ENCODE data around the gene COPS7A. TPM values are rescaled to one million over a fixed set of nuclear protein-coding genes. Genes with fewer than 3 reads are reported as not detected.

COPS7A gene
- total and polyA plus RNA-seq, 2 donors, result 35.6 to 88.2 TPM

DNA sequence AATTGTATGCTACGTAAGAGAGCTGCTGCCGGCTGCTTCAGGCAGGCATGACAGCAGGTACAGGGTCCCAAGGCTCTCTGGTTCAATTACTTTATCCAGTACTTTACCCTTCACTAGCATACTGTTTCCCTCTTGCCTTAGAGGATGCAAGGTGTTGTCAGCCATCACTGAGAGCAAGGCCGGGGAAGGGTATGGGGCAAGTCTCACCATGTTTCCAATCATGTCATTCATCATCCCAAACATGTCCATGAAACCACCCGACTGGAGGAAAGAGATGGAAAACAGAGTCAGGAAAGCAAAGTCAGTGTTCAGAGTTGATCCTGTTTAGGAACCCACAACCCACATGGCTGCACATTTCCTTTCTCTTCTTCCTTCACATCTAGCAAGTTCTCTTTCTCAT, 26.7 kb downstream of the COPS7A start:
- 87% methylated on average over 4 of the region's 4 CpGs for WGBS
- Histone ChIP-seq H3K36me3 (ENCODE audit: insufficient read depth) (peaks cover 3% of the 10 kb centered on the region), H3K27ac (ENCODE audit: low read depth) (no peak overlapping the region), H3K4me3 (ENCODE audit: low read depth, low read length) (no peak overlapping the region), H3K4me1 (ENCODE audit: insufficient read depth) (no peaks in the 10 kb centered on the region)
- no peak for DNase-seq (ENCODE audit: extremely low spot score)

DNA sequence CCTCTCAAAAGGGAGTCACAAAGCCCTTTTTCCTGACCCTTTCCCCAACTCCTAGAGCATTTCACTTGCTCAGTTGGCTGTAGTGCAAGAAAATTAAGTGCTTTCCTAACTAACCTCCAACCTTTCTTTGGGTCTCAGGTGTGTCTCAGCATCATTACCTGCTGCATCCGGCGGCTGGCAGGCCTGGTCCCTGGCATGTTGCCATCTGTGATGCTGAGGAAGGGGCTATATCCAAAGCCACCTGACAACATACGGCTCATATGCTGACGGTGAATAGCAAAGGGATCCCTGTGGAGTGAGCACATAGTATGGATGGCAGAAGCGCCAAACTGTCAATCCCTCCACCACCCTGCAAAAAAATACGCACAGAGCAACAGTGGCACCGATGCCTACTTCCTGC, 27.9 kb downstream of the COPS7A start:
- Histone ChIP-seq H3K27ac (ENCODE audit: low read depth) (no peak overlapping the region), H3K4me1 (ENCODE audit: insufficient read depth) (no peaks in the 10 kb centered on the region), H3K36me3 (ENCODE audit: insufficient read depth) (peaks cover 3% of the 10 kb centered on the region), H3K4me3 (ENCODE audit: low read depth, low read length) (no peak overlapping the region)
- WGBS, result 76% methylated on average over 7 of the region's 7 CpGs
- no peak for DNase-seq (ENCODE audit: extremely low spot score)

DNA sequence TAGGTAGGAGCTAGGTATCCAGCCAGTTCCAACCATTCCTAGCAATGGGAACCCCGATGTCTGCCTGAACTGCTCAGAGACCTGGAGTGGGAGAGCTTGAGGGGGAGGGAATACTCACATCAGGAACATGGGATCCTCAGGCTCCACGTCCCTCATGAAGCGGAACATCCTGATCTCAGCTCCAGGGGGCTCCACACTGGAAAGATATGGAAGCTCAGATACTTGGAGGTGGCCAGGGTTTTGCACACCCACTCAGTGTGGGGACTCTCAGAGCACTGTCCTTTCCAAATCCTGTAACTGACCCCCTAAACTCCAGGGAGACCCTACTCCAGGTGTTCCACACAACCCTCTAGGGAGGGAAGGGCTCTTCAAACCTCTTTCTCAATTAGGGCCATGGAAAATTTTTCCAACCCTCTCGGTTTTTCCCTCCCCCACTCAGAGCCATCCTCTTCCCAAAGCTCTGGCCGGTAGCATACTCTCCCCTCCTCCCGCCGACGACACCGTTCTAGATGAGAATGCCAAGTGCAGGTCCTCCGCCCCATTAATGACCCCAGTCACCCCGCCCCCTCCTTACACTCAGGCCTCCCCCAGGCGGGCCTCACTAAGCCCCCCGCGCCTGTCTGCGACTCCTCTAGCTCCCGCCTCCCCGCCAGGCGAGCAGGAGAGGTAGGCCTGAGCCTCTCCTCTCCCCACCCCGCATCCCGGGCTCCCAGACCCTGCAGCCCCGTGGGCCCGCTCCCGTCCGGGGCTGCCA, 28.5 kb downstream of the COPS7A start:
- Histone ChIP-seq H3K27ac (ENCODE audit: low read depth) (peak overlapping the region; percentile 89), H3K4me1 (ENCODE audit: insufficient read depth) (no peaks in the 10 kb centered on the region), H3K4me3 (ENCODE audit: low read depth, low read length) (peak overlapping the region; percentile 73), H3K36me3 (ENCODE audit: insufficient read depth) (peaks cover 3% of the 10 kb centered on the region)
- no peak for DNase-seq (ENCODE audit: extremely low spot score)
- WGBS, result 4% methylated on average over 24 of the region's 24 CpGs

DNA sequence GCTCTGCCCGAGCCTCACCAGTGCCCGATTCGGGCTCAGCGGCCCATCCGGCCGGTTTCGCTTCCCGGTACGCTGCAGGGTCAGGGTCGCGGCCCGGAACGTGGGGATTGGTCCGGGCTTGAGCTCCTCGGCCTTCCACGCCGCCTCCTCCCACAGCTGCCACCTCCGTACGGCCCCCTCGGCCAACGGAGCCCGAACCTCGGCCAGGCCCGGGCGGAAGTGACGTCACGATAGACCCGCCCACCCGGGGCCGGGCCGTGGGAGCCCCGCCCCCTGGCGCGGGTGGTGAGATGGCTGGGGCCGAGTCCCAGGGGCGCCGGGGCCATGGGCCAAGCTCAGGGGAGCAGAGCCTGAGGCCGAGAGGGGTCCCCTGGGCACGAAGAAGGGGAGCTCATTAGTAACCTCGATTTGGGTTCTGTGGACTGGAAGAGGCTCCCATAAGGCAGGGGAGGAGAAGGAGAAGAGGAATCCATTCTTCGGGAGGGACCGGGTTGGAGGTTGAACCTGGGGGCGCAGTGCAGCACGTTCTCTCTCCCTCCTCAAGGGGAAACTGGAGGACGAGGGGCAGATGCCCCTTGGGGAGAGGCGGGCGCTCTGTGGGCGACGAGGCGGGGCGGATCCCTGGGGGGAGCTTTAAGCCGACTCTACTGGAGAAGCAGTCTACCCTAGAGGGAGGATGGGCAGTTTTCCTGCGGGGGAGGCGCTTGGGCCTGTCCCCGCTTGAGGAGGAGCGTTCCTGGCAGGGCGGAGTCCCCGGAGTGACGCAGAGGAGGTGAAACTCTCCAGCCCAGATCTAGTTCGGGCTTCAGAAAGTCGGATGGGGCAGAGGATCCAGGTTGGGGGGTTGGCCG, 29.3 kb downstream of the COPS7A start, which contains the start of gene MLF2:
TSS of gene MLF2 (minus strand) at position 221 of the 851 bp plus-strand sequence. CDS start 807 bp downstream, outside the sequence.
- peak; percentile 98 for DNase-seq (ENCODE audit: extremely low spot score)
- H3K4me3 ChIP-seq (ENCODE audit: low read depth, low read length), result peak within 1 kb of the TSS; percentile 73
- under 1% methylated on average over 62 of the region's 62 CpGs for WGBS
- H3K36me3 ChIP-seq (ENCODE audit: insufficient read depth), result peaks cover 3% of the 10 kb centered on the region
- H3K27ac ChIP-seq (ENCODE audit: low read depth), result peak within 1 kb of the TSS; percentile 98
- no peaks in the 10 kb centered on the region for H3K4me1 ChIP-seq (ENCODE audit: insufficient read depth)

DNA sequence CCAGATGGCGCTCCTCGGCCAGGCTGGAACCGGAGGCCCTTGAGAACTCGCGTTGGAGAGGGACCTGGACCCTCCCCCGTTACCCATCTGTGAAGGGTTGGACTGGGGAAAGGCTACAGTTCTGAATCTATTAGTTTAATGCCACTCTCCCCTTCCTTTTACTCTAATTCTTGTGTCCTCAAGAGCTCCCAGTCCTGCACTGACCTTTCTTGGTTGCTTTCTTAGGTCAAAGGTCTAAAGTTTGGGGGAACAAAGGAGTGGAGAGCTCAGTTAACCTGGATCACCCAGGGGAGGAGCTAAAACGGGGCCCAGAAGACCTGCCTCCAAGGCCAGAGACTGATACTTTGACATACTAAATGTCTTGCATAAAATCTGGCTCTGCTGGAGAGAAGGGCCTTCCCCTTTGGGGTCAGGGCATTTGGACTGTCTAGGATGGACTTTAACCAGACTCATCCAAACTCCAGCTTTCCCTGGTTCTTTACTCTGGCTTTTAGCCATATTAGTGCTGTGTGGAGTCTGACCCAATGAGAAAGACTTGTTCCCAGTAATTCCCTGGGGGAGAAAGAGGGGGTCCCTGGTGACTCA, 30.0 kb downstream of the COPS7A start:
- Histone ChIP-seq H3K36me3 (ENCODE audit: insufficient read depth) (peaks cover 3% of the 10 kb centered on the region), H3K4me3 (ENCODE audit: low read depth, low read length) (no peak overlapping the region), H3K27ac (ENCODE audit: low read depth) (no peak overlapping the region), H3K4me1 (ENCODE audit: insufficient read depth) (no peaks in the 10 kb centered on the region)
- under 1% methylated on average over 7 of the region's 7 CpGs for WGBS
- no peak for DNase-seq (ENCODE audit: extremely low spot score)

DNA sequence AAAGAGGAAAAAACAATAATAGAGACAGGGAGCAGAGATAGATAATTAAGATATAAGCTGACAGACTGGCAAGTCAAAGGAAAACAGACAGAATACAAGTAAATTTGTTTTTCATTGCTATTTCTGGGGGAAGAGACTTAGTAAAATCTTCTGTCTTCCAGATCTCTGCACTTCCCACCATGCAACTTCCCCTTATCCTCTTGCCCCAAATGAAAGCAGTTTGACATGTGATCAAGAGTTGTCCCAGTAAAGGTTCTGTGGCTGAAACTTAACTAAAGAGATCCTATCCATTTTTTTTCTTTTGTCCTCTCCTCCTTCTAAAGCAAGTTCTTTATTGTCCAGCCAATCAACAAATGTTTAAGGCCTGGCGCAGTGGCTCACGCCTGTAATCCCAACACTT, 30.6 kb downstream of the COPS7A start:
- Histone ChIP-seq H3K4me1 (ENCODE audit: insufficient read depth) (no peaks in the 10 kb centered on the region), H3K4me3 (ENCODE audit: low read depth, low read length) (no peak overlapping the region), H3K36me3 (ENCODE audit: insufficient read depth) (peaks cover 3% of the 10 kb centered on the region), H3K27ac (ENCODE audit: low read depth) (no peak overlapping the region)
- no peak for DNase-seq (ENCODE audit: extremely low spot score)
- 95% methylated on average over 2 of the region's 2 CpGs for WGBS

DNA sequence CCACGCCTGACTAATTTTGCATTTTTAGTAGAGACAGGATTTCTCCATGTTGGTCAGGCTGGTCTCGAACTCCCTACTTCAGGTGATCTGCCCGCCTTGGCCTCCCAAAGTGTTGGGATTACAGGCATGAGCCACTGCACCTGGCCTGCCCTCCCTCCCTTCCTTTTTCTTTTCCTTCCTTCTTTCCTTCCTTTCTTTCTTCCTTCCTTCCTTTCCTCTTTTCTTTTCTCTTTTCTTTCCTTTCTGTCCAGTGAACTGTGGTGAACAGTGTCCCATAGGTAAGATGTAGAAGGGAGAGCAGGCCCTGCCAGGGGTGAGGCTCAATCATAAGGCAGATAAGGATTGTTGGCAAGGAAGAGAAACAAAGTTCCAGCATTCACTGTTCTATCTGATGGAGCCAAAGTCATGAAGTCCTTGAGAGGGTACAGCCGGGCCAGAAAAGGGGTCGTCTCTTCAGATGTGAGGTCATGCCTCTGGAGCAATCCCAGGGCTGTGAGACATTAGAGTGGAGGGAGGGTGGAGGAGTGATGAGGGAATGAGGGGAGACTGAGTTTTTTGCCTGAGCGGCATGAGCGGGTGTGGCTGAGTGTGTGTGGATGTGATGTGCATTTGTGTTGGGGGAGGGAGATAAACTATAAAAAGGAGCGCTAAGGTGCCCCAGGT, 33.3 kb downstream of the COPS7A start:
- no peaks in the 10 kb centered on the region for H3K36me3 ChIP-seq (ENCODE audit: insufficient read depth)
- no peak overlapping the region for H3K4me3 ChIP-seq (ENCODE audit: low read depth, low read length)
- DNase-seq (ENCODE audit: extremely low spot score), result no peak
- WGBS, result 75% methylated on average over 8 of the region's 8 CpGs
- no peaks in the 10 kb centered on the region for H3K4me1 ChIP-seq (ENCODE audit: insufficient read depth)
- H3K27ac ChIP-seq (ENCODE audit: low read depth), result no peak overlapping the region

DNA sequence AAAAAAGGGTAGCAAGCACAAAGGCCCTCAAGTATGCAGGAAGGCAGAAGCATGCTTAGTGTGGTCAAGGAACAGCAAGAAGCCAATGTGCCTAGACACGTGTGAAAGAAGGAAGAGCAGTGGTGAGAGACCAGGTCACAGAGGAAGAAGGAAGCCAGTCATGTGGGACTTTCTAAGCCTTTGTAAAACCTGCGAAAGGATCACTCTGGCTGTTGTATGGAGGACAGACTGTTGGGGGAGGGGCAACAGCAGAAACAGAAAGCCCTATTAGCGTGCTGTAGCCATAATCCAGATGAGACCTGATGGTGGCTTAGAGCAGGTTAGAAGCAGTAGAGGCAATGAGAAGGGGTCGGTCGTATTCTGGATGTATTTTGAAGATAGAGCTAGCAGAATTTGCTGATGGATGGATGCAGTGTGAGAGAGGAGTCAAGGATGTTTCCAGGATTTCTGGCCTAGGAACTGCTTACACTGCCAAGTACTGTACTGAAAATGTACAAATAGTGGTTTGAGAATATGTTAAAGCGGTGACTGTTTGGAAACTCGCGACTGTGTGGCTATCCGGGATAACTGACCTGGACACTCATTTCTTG, 34.8 kb downstream of the COPS7A start:
- 84% methylated on average over 9 of the region's 9 CpGs for WGBS
- Histone ChIP-seq H3K27ac (ENCODE audit: low read depth) (no peak overlapping the region), H3K4me3 (ENCODE audit: low read depth, low read length) (no peak overlapping the region), H3K36me3 (ENCODE audit: insufficient read depth) (no peaks in the 10 kb centered on the region), H3K4me1 (ENCODE audit: insufficient read depth) (no peaks in the 10 kb centered on the region)
- DNase-seq (ENCODE audit: extremely low spot score), result no peak

DNA sequence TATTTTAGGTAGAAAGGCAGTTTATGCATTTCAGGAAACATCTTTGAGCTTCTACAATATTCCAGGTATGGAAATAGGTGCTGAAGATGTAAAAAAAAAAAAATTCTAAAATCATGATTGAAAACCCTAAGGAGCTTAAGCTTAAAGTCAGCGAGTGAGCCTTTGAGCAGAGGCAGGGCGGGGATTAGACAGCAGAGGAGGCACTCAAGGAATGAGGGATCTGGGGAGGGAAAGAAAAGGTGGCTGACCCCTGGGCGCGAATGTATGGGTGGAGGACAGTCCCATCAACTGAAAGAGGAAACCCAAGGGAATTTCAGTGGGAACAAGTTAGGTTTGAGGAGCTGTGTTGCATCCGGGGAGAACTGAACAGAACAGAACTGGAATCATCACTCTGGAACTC, 35.9 kb downstream of the COPS7A start:
- 85% methylated on average over 5 of the region's 5 CpGs for WGBS
- H3K4me1 ChIP-seq (ENCODE audit: insufficient read depth), result no peaks in the 10 kb centered on the region
- DNase-seq (ENCODE audit: extremely low spot score), result no peak
- no peak overlapping the region for H3K4me3 ChIP-seq (ENCODE audit: low read depth, low read length)
- no peak overlapping the region for H3K27ac ChIP-seq (ENCODE audit: low read depth)
- no peaks in the 10 kb centered on the region for H3K36me3 ChIP-seq (ENCODE audit: insufficient read depth)

DNA sequence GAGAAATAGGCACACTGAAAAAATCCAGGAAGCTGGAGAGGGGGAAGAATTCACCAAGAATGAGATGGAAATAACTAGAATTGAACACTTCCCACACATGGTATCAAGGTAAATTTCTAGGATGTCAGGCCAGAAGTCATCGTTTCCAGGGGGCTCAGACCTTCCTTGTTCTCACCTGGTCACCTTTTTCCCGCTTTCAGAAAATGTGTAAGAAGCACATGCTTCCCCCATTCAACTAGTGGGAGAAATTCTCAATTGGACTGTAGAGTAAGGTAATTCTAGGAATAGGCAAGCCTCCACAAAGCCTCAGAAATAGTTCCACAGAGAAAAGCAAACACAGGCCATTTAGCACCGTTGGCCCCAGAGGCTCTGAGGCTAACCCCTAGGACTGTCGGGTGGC, 39.5 kb downstream of the COPS7A start:
- 55% methylated on average over 4 of the region's 4 CpGs for WGBS
- DNase-seq (ENCODE audit: extremely low spot score), result no peak
- Histone ChIP-seq H3K4me3 (ENCODE audit: low read depth, low read length) (no peak overlapping the region), H3K36me3 (ENCODE audit: insufficient read depth) (no peaks in the 10 kb centered on the region), H3K4me1 (ENCODE audit: insufficient read depth) (no peaks in the 10 kb centered on the region), H3K27ac (ENCODE audit: low read depth) (peak overlapping the region; percentile 73)

DNA sequence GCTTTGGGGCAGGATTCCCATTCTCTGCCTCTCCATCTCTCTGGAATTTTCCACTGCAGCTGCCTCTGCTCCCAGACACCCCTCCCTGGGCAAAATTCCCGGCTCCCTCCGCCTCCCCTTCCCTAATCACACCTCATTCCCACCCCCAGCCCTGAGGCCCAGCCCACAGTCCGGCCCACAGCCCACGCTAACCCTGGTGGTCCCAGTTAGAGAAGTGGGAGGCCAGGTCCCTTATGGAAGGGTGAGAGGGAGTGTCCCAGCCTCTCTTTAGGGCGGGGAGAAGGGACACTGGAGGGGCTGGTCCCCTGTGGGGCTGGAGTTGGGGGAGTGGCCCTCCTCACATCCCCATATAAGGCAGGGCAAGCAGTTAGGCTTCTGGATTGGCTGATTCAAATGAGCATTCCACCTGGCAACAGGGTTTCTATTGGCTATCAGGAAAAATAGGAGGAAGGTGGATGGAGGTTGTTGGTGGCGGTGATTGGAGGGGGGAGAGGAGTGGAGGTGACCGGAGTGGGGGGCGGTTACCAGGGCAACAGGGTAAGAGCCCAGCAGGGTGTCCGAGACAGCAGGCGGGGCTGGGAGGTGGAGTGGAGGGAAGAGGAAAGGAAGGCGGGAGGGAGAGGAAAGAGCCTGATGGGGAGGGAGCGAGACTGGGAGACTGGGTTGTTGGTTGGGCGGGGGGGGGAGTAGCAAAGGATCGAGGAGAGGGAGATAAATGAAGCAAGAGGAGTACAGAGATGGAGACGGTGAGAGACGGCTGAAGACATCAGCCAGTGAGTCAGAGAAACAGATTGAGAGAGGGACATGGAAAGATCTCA, 40.4 kb downstream of the COPS7A start:
- 2% methylated on average over 15 of the region's 16 CpGs for WGBS
- peak; percentile 97 for DNase-seq (ENCODE audit: extremely low spot score)
- Histone ChIP-seq H3K4me1 (ENCODE audit: insufficient read depth) (no peaks in the 10 kb centered on the region), H3K4me3 (ENCODE audit: low read depth, low read length) (no peak overlapping the region), H3K36me3 (ENCODE audit: insufficient read depth) (no peaks in the 10 kb centered on the region), H3K27ac (ENCODE audit: low read depth) (peak overlapping the region; percentile 89)

DNA sequence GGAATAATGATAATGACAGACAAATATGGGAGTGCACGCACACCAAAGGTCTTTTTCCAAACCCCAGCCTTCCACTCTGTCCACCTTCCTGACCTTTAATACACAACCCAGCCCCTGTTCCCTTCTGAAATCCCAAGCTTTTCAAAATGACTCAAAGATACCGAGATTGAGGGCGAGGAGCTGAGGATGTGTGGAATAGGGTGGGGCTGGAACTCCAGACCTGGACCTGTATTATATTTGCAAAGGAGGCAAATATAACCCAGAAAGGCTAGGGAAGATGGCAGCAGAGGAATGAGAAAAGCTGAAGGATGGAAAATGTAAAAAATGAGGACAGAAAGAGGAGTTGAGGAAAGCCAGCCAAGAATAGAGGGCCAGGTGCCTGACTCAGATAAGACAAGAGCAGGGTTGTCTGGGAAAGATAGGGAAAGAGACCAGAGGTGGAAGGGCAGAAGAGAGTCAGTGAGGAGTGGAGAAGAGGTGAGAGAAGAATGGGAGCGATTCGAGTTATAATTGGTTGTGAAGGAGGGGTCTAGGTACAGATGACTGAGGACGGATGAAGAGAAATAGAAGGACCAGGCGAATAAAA, 41.3 kb downstream of the COPS7A start:
- peak overlapping the region; percentile 89 for H3K27ac ChIP-seq (ENCODE audit: low read depth)
- no peaks in the 10 kb centered on the region for H3K4me1 ChIP-seq (ENCODE audit: insufficient read depth)
- H3K4me3 ChIP-seq (ENCODE audit: low read depth, low read length), result peak overlapping the region; percentile 89
- no peaks in the 10 kb centered on the region for H3K36me3 ChIP-seq (ENCODE audit: insufficient read depth)
- no peak for DNase-seq (ENCODE audit: extremely low spot score)
- 35% methylated on average over 7 of the region's 7 CpGs for WGBS

All from urinary bladder (tissue), 4 donors.